Measurements from ENCODE around the gene KCNH5. TPM values are rescaled to one million over a fixed set of nuclear protein-coding genes. Genes with fewer than 3 reads are reported as not detected.
"Not testable (repeated sequence)": the region's sequence is repeated elsewhere in the genome, so short reads cannot be mapped to it uniquely, and the experiment has no call there.

KCNH5 gene
- total RNA-seq, 1 donor from 2014 or later, result not detected

- not testable (repeated sequence) for DNase-seq (ENCODE audit: low spot score)
Observed at GRCh38 chr14:62746881-62747280, 298.4 kb downstream of the KCNH5 start.

GRCh38 chr14:62745496-62745895 is 299.8 kb downstream of the KCNH5 start:
- DNase-seq (ENCODE audit: low spot score), result no peak

DNA sequence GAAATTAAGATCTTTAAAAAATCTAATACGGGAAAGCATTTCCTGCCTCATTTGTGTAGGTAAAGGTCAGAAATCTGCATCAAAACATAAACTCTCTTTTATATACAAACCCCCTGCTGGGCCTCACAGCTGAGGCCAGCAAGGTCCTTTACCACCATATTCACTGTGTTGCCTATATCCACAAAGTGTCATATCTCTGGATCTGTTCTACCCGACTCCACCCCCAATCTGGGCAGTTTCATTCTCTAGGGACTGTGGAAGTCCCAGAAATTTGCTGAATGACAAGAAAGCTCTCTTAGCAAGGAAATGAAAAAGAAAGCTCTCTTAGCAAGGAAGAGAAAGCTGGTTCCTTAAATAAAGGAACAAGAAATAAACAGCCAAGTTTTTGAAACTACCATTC is 301.7 kb downstream of the KCNH5 start:
- no peak for DNase-seq (ENCODE audit: low spot score)

GRCh38 chr14:62743118-62743517 is 302.1 kb downstream of the KCNH5 start:
- no peak for DNase-seq (ENCODE audit: low spot score)

DNA sequence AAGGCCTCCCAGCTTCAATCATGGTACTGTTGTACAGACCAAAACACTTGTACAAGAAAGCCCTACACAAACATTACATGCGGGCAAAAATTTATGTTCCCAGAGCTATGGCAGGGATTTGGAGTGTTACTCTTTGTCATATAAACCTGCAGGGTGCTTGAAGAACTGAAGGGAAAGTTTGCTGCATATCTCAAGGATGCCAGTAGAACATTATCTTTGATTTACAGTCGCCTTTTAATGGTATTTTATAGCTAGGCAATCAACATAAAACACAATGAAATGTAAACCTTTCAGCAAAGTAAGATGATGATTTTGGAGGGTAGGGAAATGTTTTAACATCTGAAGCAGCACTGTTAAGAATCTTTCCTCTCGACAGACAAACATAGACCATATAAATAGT is 305.6 kb downstream of the KCNH5 start:
- DNase-seq (ENCODE audit: low spot score), result no peak

- no peak for DNase-seq (ENCODE audit: low spot score)
Observed at GRCh38 chr14:62736048-62737043, 308.9 kb downstream of the KCNH5 start.

- DNase-seq (ENCODE audit: low spot score), result no peak
Observed at GRCh38 chr14:62734831-62735230, 310.4 kb downstream of the KCNH5 start.

GRCh38 chr14:62722406-62722805 is 322.9 kb downstream of the KCNH5 start:
- no peak for DNase-seq (ENCODE audit: low spot score)

DNA sequence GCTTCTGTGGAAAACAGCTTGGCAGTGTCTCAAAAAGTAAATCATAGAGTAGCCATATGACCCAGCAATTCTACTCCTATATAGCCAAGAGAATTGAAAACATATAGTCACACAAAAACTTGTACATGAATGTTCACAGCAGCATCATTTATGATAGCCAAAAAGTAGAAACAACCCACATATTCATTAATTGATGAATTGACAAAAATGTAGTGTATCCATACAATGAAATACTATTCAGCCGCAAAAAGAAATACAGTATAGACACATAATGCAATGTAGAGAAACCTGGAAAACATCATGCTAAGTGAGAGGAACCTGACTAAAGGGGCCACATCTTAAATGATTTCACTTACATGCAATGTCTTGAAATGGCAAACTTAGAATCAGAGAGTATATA is 326.6 kb downstream of the KCNH5 start:
- DNase-seq (ENCODE audit: low spot score), result no peak

GRCh38 chr14:62711351-62712023 is 333.8 kb downstream of the KCNH5 start:
- no peak for DNase-seq (ENCODE audit: low spot score)

DNA sequence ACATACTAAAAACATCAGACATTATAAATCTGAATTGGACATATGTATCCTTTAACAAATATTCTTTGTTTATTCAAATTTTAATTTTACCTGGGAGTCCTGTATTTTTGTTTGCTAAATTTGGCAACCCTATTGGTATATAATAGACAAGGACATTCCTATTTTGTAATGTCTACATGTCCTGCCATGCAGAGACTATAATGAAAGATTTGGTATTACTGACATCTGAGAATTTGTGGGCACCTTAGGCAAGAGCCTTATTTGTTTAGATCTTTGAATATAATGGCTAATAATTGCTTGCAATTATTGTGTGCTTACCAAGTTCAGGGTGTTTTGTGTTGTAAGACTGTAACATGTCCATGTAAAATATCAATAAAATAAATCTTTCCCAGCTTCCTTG is 334.4 kb downstream of the KCNH5 start:
- DNase-seq (ENCODE audit: low spot score), result no peak

DNA sequence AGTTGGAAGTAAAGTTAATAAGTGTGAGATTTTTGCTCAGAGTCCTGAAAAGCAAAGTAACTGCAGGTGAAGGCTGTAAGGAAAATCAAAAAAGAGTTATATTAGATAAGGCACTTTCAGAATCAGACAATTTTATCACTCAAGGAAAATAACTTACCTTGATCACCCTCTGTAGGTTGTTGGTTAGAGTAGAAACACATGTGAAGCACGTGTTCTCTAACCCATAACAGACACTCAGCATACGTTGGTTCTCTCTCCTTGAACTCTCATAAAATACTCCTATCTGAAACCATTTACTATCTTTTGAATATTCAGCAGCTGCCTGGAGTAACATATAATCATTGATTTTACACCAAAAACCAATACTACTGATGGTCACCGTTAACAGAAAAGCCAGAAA is 335.5 kb downstream of the KCNH5 start:
- no peak for DNase-seq (ENCODE audit: low spot score)

DNA sequence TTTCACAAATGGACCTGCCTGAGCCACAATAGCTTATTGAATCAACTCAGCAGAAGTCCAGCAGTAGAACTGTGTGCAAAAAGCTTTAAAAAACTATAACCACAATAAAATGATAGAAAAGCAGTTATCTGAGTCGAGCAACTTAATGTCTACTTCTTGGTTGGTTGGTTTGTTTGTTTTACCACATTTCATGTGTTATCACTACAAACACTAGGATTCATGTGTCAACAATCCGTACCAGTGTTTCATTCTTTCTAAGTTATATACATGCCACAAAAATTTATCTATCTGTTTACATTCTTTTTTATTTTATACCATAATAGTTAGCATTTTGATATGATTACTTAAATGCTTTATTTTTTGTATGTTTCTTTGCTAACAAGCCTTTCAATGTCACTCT is 339.0 kb downstream of the KCNH5 start:
- no peak for DNase-seq (ENCODE audit: low spot score)

DNA sequence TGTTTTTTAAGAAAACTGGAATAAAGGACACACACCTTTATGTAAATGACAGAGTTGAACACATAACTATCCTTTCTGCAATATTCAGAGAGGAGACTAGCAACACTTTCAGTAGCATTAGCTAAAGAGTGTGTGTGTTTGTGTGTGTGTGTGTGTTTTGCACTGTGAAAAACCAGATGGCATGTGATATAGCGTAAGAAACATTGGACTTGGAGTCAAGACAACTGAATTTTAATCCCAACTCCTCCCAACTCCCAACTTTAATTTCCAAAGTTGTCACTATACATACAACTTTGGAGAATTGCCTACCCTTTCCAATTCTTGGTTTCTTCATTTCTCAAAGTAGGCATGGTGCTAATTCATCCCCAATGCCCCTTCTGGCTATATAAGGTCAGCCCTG is 347.8 kb downstream of the KCNH5 start:
- DNase-seq (ENCODE audit: low spot score), result no peak

DNA sequence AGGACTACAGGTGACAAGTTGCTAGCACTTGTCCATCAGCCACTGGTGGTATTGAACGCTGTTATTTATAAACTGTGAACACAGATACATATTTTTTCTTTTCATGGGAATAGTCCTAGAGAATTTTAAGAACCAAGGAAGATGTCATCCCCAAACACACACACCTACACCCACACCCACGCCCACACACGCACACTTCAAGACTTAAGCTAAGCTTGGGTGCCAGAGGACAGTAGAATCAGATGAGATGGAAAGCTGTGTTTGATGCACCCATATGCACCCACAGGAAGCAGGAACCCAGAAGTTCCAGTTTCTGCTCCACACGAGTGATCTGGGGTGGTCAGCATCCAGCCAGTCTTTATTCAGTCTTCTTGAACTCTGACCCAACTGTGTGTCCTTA is 348.3 kb downstream of the KCNH5 start:
- no peak for DNase-seq (ENCODE audit: low spot score)

- DNase-seq (ENCODE audit: low spot score), result no peak
Observed at GRCh38 chr14:62696331-62696924, 348.8 kb downstream of the KCNH5 start.

- no peak for DNase-seq (ENCODE audit: low spot score)
Observed at GRCh38 chr14:62694075-62694474, 351.2 kb downstream of the KCNH5 start.

- DNase-seq (ENCODE audit: low spot score), result no peak
Observed at GRCh38 chr14:62692490-62693106, 352.7 kb downstream of the KCNH5 start.

- DNase-seq (ENCODE audit: low spot score), result no peak
Observed at GRCh38 chr14:62691647-62692489, 353.4 kb downstream of the KCNH5 start.

- DNase-seq (ENCODE audit: low spot score), result no peak
Observed at GRCh38 chr14:62689733-62690132, 355.5 kb downstream of the KCNH5 start.

DNA sequence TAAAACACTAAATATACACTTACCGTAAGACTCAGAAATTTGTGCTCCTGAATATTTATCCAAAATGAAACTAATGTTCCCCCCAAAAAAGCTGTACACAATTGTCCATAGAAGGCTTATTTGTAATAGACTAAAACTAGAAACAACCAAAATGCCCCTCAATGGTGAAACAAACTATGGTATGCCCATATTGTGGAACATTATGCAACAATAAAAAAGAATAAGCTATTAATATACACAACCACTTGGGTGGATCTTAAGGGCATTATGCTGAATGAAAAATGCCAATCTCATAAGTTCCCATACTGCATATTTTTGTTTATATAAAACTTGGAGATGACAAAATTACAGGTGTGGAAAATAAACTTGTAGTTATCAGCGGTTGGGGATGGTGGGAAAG is 357.4 kb downstream of the KCNH5 start:
- no peak for DNase-seq (ENCODE audit: low spot score)

All from mesenteric fat pad (tissue), 1 donor.